GM12872 (cell line): ENCODE results near the gene ZPLD1.

Experiments
- CTCF ChIP-seq: IDR thresholded peaks from 3 replicates; pipeline ENCODE4 v1.5.1; 2011; ENCODE audit warnings: low read depth, mild to moderate bottlenecking, low read length, moderate library complexity; ENCODE audit not compliant: insufficient read depth

The ZPLD1 gene

DNA sequence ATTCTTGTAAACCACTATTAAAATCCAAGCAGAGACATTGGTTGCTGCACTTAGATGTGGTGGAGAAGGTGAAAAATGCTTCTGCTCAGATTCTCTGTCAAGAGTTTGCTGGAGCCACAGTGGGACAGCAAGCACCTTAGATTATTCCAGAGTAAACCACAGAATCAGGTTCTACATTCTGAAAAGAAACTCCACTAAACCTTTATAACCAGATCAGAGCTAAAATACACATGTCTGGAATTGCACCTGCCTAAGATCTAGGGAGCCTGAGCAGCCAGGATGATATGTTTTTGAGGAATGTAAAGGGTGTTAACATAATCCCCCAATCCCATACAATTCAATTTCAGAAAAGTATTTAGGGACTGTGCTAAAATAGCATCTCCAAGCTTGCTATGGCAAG lies at the start of gene ZPLD1:
Gene ZPLD1 (plus strand): TSS at position 301 of the 400 bp plus-strand sequence. CDS start 3,473 bp downstream, outside the sequence.
- no peak for TF ChIP-seq CTCF

DNA sequence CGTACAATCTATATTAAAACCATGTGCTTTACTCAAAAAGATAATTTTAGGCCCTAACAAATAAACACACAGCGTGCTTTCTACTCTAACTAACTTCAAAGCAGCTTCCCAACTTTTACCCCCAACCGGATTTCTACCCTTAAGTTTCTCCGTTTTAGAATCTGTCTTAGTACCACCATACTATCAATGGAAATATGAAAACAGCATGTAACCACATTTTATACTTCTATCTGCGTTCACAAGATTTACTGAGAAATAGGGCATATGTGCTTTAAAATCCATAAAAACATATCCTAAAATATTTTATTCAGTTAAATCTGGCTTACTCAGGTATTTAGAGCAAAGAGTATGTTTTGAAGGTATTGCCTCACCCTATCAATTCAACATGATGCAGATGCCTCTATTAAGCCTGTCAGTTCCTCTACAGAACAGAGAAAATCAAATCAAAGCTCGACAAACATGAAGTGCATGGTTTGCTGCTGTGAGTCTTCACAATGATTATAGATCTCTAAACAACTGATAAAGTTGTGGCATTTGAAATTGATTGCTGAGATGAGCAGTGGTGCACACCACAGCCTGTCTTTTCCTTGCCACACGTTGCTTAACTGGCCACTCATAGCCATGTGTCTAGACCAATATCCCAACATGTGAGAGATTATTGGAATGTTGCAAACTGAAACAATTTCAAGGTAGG lies 44.5 kb upstream of the ZPLD1 start:
- TF ChIP-seq CTCF: no peak

DNA sequence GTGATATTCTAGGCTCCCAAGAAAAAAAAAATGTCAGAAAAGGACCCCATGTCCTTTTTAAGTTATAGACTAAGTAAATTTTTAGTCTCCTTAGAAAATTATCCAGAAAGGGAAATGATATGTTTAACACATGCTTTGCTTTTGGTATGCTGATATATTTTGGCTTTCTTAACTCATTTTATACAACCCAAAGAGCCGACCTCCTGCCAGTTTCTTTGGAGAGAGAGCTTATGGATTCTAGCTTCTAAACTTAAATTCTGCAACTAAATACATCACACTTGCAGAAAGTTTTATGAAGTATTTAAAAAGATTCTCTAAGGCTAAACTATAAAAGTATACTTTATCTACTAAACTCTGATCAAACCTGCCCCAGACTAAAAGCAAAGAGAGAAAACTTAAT lies 43.9 kb upstream of the ZPLD1 start:
- no peak for TF ChIP-seq CTCF

DNA sequence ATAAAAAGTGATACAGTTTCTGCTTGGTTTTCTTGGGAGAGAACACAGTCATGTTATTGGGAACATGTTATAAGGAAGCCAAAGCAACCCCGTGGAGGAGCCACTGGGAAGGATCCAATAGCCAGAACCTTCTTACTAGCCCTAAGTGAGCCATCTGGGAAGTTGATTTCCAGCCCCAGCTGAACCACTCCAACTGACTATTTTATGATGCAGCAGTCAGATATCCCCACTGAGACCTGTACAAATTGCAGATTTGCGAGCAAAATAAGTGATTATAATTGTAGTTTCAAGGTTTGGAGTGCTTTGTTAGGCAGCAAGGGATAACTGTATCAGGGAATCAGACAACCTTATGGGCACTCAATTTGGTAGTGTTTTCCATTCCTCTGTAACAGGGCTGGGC lies 43.3 kb upstream of the ZPLD1 start:
- TF ChIP-seq CTCF: no peak

DNA sequence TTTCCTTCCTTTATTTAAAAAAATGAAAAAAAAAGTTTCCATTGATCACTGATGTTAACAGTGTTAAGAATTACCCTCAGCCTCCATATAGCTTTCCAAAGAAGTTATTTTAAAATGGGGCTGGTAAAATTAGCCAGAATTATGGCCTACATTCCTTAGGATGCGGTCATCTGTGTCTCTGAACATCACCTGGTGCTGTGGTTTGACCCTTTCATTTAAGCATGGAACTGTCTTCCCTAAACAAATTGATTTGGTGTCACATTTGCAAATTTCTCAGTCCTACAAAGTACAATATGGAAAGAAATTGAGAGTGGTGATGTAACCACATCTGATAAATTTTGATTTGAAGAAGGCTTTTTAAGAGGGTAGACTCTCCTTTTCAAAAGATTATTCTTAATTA lies 40.3 kb upstream of the ZPLD1 start:
- no peak for TF ChIP-seq CTCF

- no peak for TF ChIP-seq CTCF
Measured at GRCh38 chr3:102398176-102398575, 36.6 kb upstream of the ZPLD1 start.

- no peak for TF ChIP-seq CTCF
Measured at GRCh38 chr3:102398666-102399065, 36.1 kb upstream of the ZPLD1 start.
